COLO829 (cell line): ENCODE data around the gene LILRB4.
"Not testable (repeated sequence)": the region's sequence is repeated elsewhere in the genome, so short reads cannot be mapped to it uniquely, and the experiment has no call there.

ENCODE experiments used
- DNase-seq: peaks from one replicate; pipeline ENCODE4 v3.0.0; 2012; ENCODE audit warnings: low spot score

The LILRB4 gene

DNA sequence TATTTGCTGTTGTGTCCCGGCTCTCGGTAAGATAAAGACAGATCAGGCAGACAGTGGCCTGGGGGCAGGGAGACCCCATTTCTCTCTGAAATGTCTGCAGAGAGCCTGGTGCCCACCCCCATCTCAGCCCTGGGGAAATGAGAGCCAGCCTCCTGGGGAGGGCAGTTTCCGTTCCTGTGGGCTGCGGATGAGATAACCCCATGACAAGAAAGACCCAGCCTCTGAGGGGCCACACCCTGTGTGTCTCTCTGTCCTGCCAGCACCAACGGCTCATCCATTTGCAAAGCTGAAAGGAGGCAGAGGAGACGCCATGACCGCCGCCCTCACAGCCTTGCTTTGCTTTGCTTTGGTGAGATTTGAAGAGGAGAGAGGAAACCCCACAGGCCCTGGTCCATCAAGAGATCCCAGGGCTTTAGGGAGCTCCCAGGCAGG is 33.3 kb downstream of the LILRB4 start:
- no peak for DNase-seq

DNA sequence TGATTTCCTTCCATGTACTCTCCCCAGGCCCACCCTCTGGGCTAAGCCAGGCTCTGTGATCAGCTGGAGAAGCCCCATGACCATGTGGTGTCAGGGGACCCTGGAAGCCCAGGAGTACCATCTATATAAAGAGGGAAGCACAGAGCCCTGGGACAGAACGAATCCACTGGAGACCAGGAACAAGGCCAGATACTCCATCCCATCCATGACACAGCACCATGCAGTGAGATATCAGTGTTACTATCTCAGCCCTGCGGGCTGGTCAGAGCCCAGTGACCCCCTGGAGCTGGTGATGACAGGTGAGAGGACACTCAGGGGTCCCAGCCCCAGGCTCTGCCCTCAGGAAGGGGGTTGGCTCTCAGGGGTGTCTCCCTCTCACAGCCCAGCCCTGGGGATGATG is 34.0 kb downstream of the LILRB4 start:
- DNase-seq: no peak

GRCh38 chr19:54697716-54698115 is 34.9 kb downstream of the LILRB4 start:
- not testable (repeated sequence) for DNase-seq

GRCh38 chr19:54704928-54705327 is 42.1 kb downstream of the LILRB4 start:
- no peak for DNase-seq

- no peak for DNase-seq
Observed at GRCh38 chr19:54707962-54708361, 45.2 kb downstream of the LILRB4 start.

DNA sequence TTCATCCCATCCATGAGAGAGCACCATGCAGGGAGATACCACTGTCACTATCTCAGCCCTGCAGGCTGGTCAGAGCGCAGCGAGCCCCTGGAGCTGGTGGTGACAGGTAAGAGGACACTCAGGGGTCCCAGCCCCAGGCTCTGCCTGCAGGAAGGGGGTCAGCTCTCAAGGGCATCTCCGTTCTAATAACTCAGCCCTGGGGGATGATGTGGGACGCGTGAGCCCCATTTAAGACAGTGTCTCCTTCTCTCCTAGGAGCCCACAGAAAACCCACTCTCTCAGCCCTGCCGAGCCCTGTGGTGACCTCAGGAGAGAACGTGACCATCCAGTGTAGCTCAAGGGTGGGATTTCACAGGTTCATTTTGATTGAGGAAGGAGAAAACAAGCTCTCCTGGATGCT is 46.0 kb downstream of the LILRB4 start:
- DNase-seq: no peak

GRCh38 chr19:54709212-54709948 is 46.6 kb downstream of the LILRB4 start:
- no peak for DNase-seq

- DNase-seq: not testable (repeated sequence)
Observed at GRCh38 chr19:54709956-54710355, 47.2 kb downstream of the LILRB4 start.
